SU-DHL-6 (cell line): ENCODE results near the gene ABTB2.

Experiments used
- CTCF ChIP-seq: fragments of 200-600 bp; sonication (generic); IDR thresholded peaks from one replicate; pipeline ENCODE4 v1.5.1; 2017; ENCODE audit warnings: antibody characterized with exemption, mild to moderate bottlenecking, low read length, moderate library complexity; ENCODE audit not compliant: insufficient read depth, poor library complexity, severe bottlenecking
- EZH2phosphoT487 ChIP-seq: fragments of 200-600 bp; sonication (generic), shearing (Covaris generic); conservative IDR thresholded peaks from 2 replicates; pipeline ENCODE4 v1.6.1; 2018; ENCODE audit warnings: mild to moderate bottlenecking, antibody characterized with exemption, low read length, moderate library complexity, mixed read lengths

- TF ChIP-seq CTCF (no peak), EZH2phosphoT487 (no peak)
These were observed 90.4 kb downstream of the ABTB2 start for GRCh38 chr11:34267417-34267816.
